NCI-H2227 (cell line): ENCODE data around the gene ARHGAP4.

Source experiments
- DNase-seq: peaks from one replicate; lab custom pipeline; 2025; ENCODE audit not compliant: unreplicated experiment; lab: John Stamatoyannopoulos, UW

ARHGAP4 gene

GRCh38 chrX:153925739-153926551 lies at the start of gene ARHGAP4:
Gene ARHGAP4 (minus strand): TSS chrX:153926264. CDS start chrX:153926202, 62 bp downstream.
- no peak for DNase-seq

- no peak for DNase-seq
Observed at GRCh38 chrX:153974726-153975286, 48.7 kb upstream of the ARHGAP4 start.

GRCh38 chrX:153974003-153974725 lies 48.1 kb upstream of the ARHGAP4 start:
- DNase-seq: no peak

- peak; percentile 36 for DNase-seq
Observed at GRCh38 chrX:153973127-153974002, 47.3 kb upstream of the ARHGAP4 start.

GRCh38 chrX:153972368-153973126 lies 46.5 kb upstream of the ARHGAP4 start, which contains the start of gene TMEM187:
Gene TMEM187 (plus strand): TSS chrX:153972754. CDS start chrX:153982063, 9,309 bp downstream.
- peak; percentile 97 for DNase-seq

GRCh38 chrX:153971450-153972367 lies 45.6 kb upstream of the ARHGAP4 start, which contains the start of gene HCFC1:
Gene HCFC1 (minus strand): TSS chrX:153971818. CDS start chrX:153970840, 978 bp downstream.
- DNase-seq: peak; percentile 96

GRCh38 chrX:153971124-153971449 lies 45.0 kb upstream of the ARHGAP4 start:
- peak; percentile 92 for DNase-seq

GRCh38 chrX:153970357-153971123 lies 44.5 kb upstream of the ARHGAP4 start:
- peak; percentile 66 for DNase-seq

- peak; percentile 66 for DNase-seq
Observed at GRCh38 chrX:153969904-153970356, 43.9 kb upstream of the ARHGAP4 start.

GRCh38 chrX:153969125-153969903 lies 43.2 kb upstream of the ARHGAP4 start:
- peak; percentile 26 for DNase-seq

GRCh38 chrX:153968754-153969124 lies 42.7 kb upstream of the ARHGAP4 start:
- peak; percentile 54 for DNase-seq

- no peak for DNase-seq
Observed at GRCh38 chrX:153968255-153968654, 42.2 kb upstream of the ARHGAP4 start.

- no peak for DNase-seq
Observed at GRCh38 chrX:153967536-153968224, 41.6 kb upstream of the ARHGAP4 start.

GRCh38 chrX:153966841-153967535 lies 40.9 kb upstream of the ARHGAP4 start:
- DNase-seq: no peak

- DNase-seq: no peak
Observed at GRCh38 chrX:153966283-153966688, 40.2 kb upstream of the ARHGAP4 start.

- DNase-seq: no peak
Observed at GRCh38 chrX:153965406-153965805, 39.3 kb upstream of the ARHGAP4 start.
